Kidney capillary endothelial cell (primary cell): ENCODE data around the gene ACAN.

ENCODE experiments used
- DNase-seq: peaks from one replicate; pipeline ENCODE4 v3.0.0-alpha.2; 2018; ENCODE audit warnings: low spot score

The ACAN gene

GRCh38 chr15:88803241-88803919 lies at the start of gene ACAN:
TSS of gene ACAN (plus strand) at chr15:88803436. CDS start at chr15:88836207, 32,771 bp downstream.
- DNase-seq, result no peak

- DNase-seq, result no peak
Observed at GRCh38 chr15:88756521-88756920, 46.7 kb upstream of the ACAN start.

- DNase-seq, result no peak
Observed at GRCh38 chr15:88756921-88757320, 46.3 kb upstream of the ACAN start.

- no peak for DNase-seq
Observed at GRCh38 chr15:88759872-88760271, 43.4 kb upstream of the ACAN start.

- DNase-seq, result no peak
Observed at GRCh38 chr15:88764448-88764847, 38.8 kb upstream of the ACAN start.

- no peak for DNase-seq
Observed at GRCh38 chr15:88765212-88765611, 38.0 kb upstream of the ACAN start.

- DNase-seq, result no peak
Observed at GRCh38 chr15:88769161-88769971, 33.9 kb upstream of the ACAN start.

- no peak for DNase-seq
Observed at GRCh38 chr15:88775776-88776175, 27.5 kb upstream of the ACAN start.

- DNase-seq, result no peak
Observed at GRCh38 chr15:88776646-88777045, 26.6 kb upstream of the ACAN start.

GRCh38 chr15:88779944-88780343 lies 23.3 kb upstream of the ACAN start:
- no peak for DNase-seq

GRCh38 chr15:88782465-88782864 lies 20.8 kb upstream of the ACAN start:
- no peak for DNase-seq

GRCh38 chr15:88785217-88785616 lies 18.0 kb upstream of the ACAN start:
- no peak for DNase-seq

GRCh38 chr15:88788036-88788435 lies 15.2 kb upstream of the ACAN start:
- DNase-seq, result no peak

- DNase-seq, result no peak
Observed at GRCh38 chr15:88788816-88789215, 14.4 kb upstream of the ACAN start.

GRCh38 chr15:88790486-88790885 lies 12.8 kb upstream of the ACAN start:
- DNase-seq, result no peak

- no peak for DNase-seq
Observed at GRCh38 chr15:88791637-88792036, 11.6 kb upstream of the ACAN start.

GRCh38 chr15:88792342-88793282 lies 10.6 kb upstream of the ACAN start:
- DNase-seq, result no peak

GRCh38 chr15:88794001-88794400 lies 9.2 kb upstream of the ACAN start:
- no peak for DNase-seq

- DNase-seq, result no peak
Observed at GRCh38 chr15:88797663-88798339, 5.4 kb upstream of the ACAN start.

GRCh38 chr15:88799341-88799740 lies 3.9 kb upstream of the ACAN start:
- no peak for DNase-seq

GRCh38 chr15:88800026-88800425 lies 3.2 kb upstream of the ACAN start:
- peak; percentile 3 for DNase-seq

- no peak for DNase-seq
Observed at GRCh38 chr15:88800738-88801137, 2.5 kb upstream of the ACAN start.
